Right lobe of liver (tissue), 6 donors: ENCODE measurements around the gene CHKB. TPM values are rescaled to one million over a fixed set of nuclear protein-coding genes. Genes with fewer than 3 reads are reported as not detected.
"Not testable (repeated sequence)": the region's sequence is repeated elsewhere in the genome, so short reads cannot be mapped to it uniquely, and the experiment has no call there.

Experiments
- ATAC-seq, 4 donors: fragments of 200-7000 bp; cut with Tn5 transposase; one replicate each; pipeline ENCODE4 v1.9.1; 2020; ENCODE audit warnings: mild to moderate bottlenecking in 4 of 4, moderate library complexity in 4 of 4
- DNase-seq, 3 donors: peaks; one replicate each; pipeline ENCODE4 v3.0.0-alpha.2; 2020
- H3K27ac ChIP-seq, 3 donors: fragments of 200-600 bp; one replicate each; pipeline ENCODE4 v1.8.0; 2022
- H3K27me3 ChIP-seq, 2 donors: fragments of 200-600 bp; one replicate each; pipeline ENCODE4 v1.8.0; 2022
- H3K36me3 ChIP-seq, 4 donors: fragments of 200-600 bp; sonication (generic) in 1 of 4; one replicate each; pipeline versions ENCODE4 v1.5.1 to v1.8.0; 2017 to 2022; ENCODE audit warnings: control low read depth in 1 of 4
- H3K4me1 ChIP-seq, 4 donors: fragments of 200-600 bp; sonication (generic) in 1 of 4; one replicate each; pipeline versions ENCODE4 v1.5.1 to v1.8.0; 2017 to 2022; ENCODE audit warnings: control low read depth in 1 of 4
- H3K4me3 ChIP-seq, 3 donors: fragments of 200-600 bp; one replicate each; pipeline ENCODE4 v1.8.0; 2022
- H3K9me3 ChIP-seq, 4 donors: fragments of 200-600 bp; sonication (generic) in 1 of 4; one replicate each; pipeline versions ENCODE4 v1.5.1 to v1.8.0; 2017 to 2022; ENCODE audit warnings: control low read depth in 1 of 4
- POLR2A ChIP-seq: fragments of 450-650 bp; IDR thresholded peaks from one replicate; pipeline ENCODE4 v1.6.1; 2017; ENCODE audit warnings: antibody characterized with exemption, mild to moderate bottlenecking
- WGBS: methylation state at CpG from one replicate; pipeline ENCODE4 v1.1.6; 2018; ENCODE audit warnings: low coverage, low lambda C conversion rate; ENCODE audit not compliant: insufficient coverage; ENCODE audit errors: missing lambda C conversion rate; 5-methylcytosine and 5-hydroxymethylcytosine counted together
- intact Hi-C, 2 donors: fragments of 100-400 bp; cut with DNase I; formaldehyde crosslinking; loops; one replicate each; pipeline versions ENCODE4 v1.11.2 to v1.14.1; 2022
- total RNA-seq, 6 experiments: library from RNA; depleted of rRNA in 2 of 6; stranded (reverse); fragments of >200 nt in 2 of 6; fragmentation: NEBNext Ultra II Directional in 3 of 6; extraction: Animal tissue kit (Norgen Biotek cat#: 25700) in 3 of 6; gene quantifications; one replicate each; pipeline versions ENCODE4 v1.1.0 to v1.2.4, GENCODE V29; 2016 to 2023
- TF ChIP-seq, protein P1 (sequence below), 4 donors: fragments of 200-600 bp in 3 of 4; fragments of 450-650 bp in 1 of 4; IDR thresholded peaks; one replicate each; pipeline versions ENCODE4 v1.5.1 to v1.8.0; 2016 to 2022; ENCODE audit warnings: antibody characterized with exemption in 4 of 4, mild to moderate bottlenecking in 2 of 4
- donor health status: DM: no; HTN: yes; CAD: no.
- donor health status: DM: no; HTN: no; CAD: no.
- donor health status: DM: no; HTN: no; CAD: no.
- donor health status: DM: no; HTN: yes; CAD: no.
- donor health status: DM: no; HTN: yes; CAD: no.

Gene CHKB
- total RNA-seq, 6 experiments from 2014 or later, result 10.9 to 43.4 (median 26.7) TPM

- DNase-seq, result no peak
- no peak overlapping the region for H3K4me3 ChIP-seq
- ATAC-seq, result no peak
- no peaks in the 10 kb centered on the region for H3K36me3 ChIP-seq
- TF ChIP-seq POLR2A, result no peak
- TF ChIP-seq, protein P1, sequence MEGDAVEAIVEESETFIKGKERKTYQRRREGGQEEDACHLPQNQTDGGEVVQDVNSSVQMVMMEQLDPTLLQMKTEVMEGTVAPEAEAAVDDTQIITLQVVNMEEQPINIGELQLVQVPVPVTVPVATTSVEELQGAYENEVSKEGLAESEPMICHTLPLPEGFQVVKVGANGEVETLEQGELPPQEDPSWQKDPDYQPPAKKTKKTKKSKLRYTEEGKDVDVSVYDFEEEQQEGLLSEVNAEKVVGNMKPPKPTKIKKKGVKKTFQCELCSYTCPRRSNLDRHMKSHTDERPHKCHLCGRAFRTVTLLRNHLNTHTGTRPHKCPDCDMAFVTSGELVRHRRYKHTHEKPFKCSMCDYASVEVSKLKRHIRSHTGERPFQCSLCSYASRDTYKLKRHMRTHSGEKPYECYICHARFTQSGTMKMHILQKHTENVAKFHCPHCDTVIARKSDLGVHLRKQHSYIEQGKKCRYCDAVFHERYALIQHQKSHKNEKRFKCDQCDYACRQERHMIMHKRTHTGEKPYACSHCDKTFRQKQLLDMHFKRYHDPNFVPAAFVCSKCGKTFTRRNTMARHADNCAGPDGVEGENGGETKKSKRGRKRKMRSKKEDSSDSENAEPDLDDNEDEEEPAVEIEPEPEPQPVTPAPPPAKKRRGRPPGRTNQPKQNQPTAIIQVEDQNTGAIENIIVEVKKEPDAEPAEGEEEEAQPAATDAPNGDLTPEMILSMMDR (IDR thresholded peaks at IDR 0.05), result no peak
- 20% methylated on average over 1 of the region's 17 CpGs for WGBS
- H3K9me3 ChIP-seq, result no peaks in the 10 kb centered on the region
- H3K27ac ChIP-seq, result no peak overlapping the region
- H3K4me1 ChIP-seq, result peaks cover 0 to 10% (median 4%) of the 10 kb centered on the region in 4 donors
- intact Hi-C loops, result loop anchor here in 1 of 2 donors (10.0 kb wide), 1 partner anchor 86 kb away; the partner anchor contains the start of gene SCO2
- H3K27me3 ChIP-seq, result no peaks in the 10 kb centered on the region
These were observed 27.9 kb upstream of the CHKB start for GRCh38 chr22:50610581-50610980.

GRCh38 chr22:50610041-50610451 is 27.4 kb upstream of the CHKB start:
- TF ChIP-seq, protein P1 (IDR thresholded peaks at IDR 0.05), result no peak
- no peak for TF ChIP-seq POLR2A
- 58% methylated on average over 7 of the region's 11 CpGs for whole genome bisulfite sequencing
- no peak for ATAC-seq
- H3K36me3 ChIP-seq, result no peaks in the 10 kb centered on the region
- H3K4me1 ChIP-seq, result peaks cover 0 to 10% (median 4%) of the 10 kb centered on the region in 4 donors
- no peaks in the 10 kb centered on the region for H3K9me3 ChIP-seq
- no peak overlapping the region for H3K27ac ChIP-seq
- no peaks in the 10 kb centered on the region for H3K27me3 ChIP-seq
- intact Hi-C loops, result loop anchor here in 1 of 2 donors (10.0 kb wide), 1 partner anchor 85 kb away; the partner anchor contains the start of gene SCO2
- DNase-seq, result no peak
- no peak overlapping the region for H3K4me3 ChIP-seq

DNA sequence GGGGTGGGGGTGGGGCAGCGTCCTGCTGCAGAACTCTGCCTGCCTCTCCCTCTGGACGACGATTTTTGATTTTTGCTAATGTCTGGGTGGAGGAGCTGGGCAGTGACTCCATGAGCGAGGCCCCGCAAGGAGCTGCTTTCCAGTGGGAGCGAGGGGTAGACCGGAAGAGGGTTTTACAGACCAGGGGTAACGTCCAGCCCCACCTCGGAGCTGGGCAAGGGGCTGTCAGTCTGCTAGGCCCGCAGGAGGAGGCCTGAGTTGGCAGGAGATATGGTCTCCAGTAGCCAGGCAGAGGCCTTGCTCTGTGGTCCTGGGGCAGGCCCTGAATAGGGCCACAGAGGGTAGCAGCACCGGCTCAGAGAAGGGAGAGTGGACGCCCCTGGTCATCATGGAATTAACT is 26.9 kb upstream of the CHKB start:
- Histone ChIP-seq H3K27me3 (no peaks in the 10 kb centered on the region), H3K36me3 (no peaks in the 10 kb centered on the region), H3K4me1 (peaks cover 0 to 10% (median 4%) of the 10 kb centered on the region in 4 donors), H3K4me3 (no peak overlapping the region), H3K27ac (no peak overlapping the region), H3K9me3 (no peaks in the 10 kb centered on the region)
- TF ChIP-seq, protein P1 (IDR thresholded peaks at IDR 0.05), result no peak
- TF ChIP-seq POLR2A, result no peak
- no peak for DNase-seq
- intact Hi-C loops, result no loop called here
- ATAC-seq, result no peak
- 77% methylated on average over 6 of the region's 12 CpGs for WGBS

- ATAC-seq (no peak), DNase-seq (no peak)
- no peaks in the 10 kb centered on the region for H3K9me3 ChIP-seq
- H3K27me3 ChIP-seq, result no peaks in the 10 kb centered on the region
- TF ChIP-seq POLR2A, result no peak
- TF ChIP-seq, protein P1 (IDR thresholded peaks at IDR 0.05), result no peak
- H3K27ac ChIP-seq, result no peak overlapping the region
- H3K4me1 ChIP-seq, result peaks cover 0 to 9% (median 4%) of the 10 kb centered on the region in 4 donors
- WGBS, result 72% methylated on average over 10 of the region's 10 CpGs
- no peak overlapping the region for H3K4me3 ChIP-seq
- no peaks in the 10 kb centered on the region for H3K36me3 ChIP-seq
- intact Hi-C loops, result no loop called here
These were observed 26.3 kb upstream of the CHKB start for GRCh38 chr22:50608996-50609395.

DNA sequence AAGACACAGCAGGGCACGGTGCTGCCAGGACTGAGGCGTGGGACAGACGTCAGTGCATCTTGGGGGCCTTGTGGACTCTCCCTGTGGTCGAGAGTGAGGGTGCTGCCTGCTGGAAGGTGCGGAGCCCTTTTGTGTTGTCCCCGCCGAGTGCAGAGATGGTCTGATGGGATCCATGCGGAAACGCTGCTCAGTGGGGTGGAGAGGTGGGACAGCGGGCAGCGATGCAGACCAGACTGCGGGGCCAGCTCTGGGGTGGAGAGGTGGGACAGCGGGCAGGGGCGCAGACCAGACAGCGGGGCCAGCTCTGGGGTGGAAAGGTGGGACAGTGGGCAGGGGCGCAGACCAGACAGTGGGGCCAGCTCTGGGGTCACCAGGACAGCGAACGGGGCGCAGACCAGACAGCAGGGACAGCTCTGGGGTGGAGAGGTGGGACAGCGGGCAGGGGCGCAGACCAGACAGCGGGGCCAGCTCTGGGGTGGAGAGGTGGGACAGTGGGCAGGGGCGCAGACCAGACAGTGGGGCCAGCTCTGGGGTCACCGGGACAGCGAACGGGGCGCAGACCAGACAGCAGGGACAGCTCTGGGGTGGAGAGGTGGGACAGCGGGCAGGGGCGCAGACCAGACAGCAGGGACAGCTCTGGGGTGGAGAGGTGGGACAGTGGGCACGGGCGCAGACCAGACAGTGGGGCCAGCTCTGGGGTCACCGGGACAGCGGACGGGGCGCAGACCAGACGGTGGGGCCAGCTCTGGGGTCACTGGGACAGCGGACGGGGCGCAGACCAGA is 25.6 kb upstream of the CHKB start:
- H3K27ac ChIP-seq, H3K27me3 ChIP-seq, H3K36me3 ChIP-seq, ATAC-seq, H3K4me3 ChIP-seq, intact Hi-C loops, H3K9me3 ChIP-seq, DNase-seq, H3K4me1 ChIP-seq: not testable (repeated sequence)
- 75% methylated on average over 16 of the region's 39 CpGs for WGBS
